ENCODE measurements around the gene SLC5A5. TPM values are rescaled to one million over a fixed set of nuclear protein-coding genes. Genes with fewer than 3 reads are reported as not detected.

SLC5A5 gene
- total and polyA plus RNA-seq, 2 of the 4 experiments (the other 2 are of a cell fraction), result not detected

GRCh38 chr19:17830567-17831418 is 41.0 kb upstream of the SLC5A5 start:
- dilution Hi-C loops (cut with HindIII; ENCODE audit: low sequenced_read_pairs, unreplicated experiment), result no loop called here
- H4K8ac ChIP-seq (ENCODE audit: low read depth in 2 of 2, low read length in 2 of 2), result no peak overlapping the region

More at GRCh38 chr19:17830567-17831418, 41.0 kb upstream of the SLC5A5 start:
- Histone ChIP-seq H3K4me3 (ENCODE audit: insufficient read depth, low read depth, low read length) (no peak overlapping the region; the same call in 1 of the 2 replicates), H2BK15ac (ENCODE audit: low read depth, low read length) (no peak overlapping the region), H4K91ac (ENCODE audit: insufficient read depth, low read depth, low read length) (no peak overlapping the region), H3K4ac (ENCODE audit: low read depth, low read length) (no peak overlapping the region), H4K5ac (ENCODE audit: low read depth, low read length) (no peak overlapping the region), H2BK120ac (ENCODE audit: low read depth, low read length) (no peak overlapping the region), H3K14ac (replicated peaks; ENCODE audit: low read depth, low read length) (no peak overlapping the region), H2AK9ac (replicated peaks; ENCODE audit: low read depth, low read length, poor library complexity) (no peak overlapping the region), H2AFZ (replicated peaks; ENCODE audit: low read length, poor library complexity) (peak overlapping the region; percentile 82), H2BK20ac (ENCODE audit: low read depth, low read length) (no peak overlapping the region), H3K23ac (ENCODE audit: low read depth, low read length) (no peak overlapping the region), H2AK5ac (ENCODE audit: low read depth, low read length) (no peak overlapping the region), H2BK5ac (ENCODE audit: low read depth, low read length, poor library complexity, severe bottlenecking) (no peak overlapping the region), H3K9me1 (ENCODE audit: insufficient read depth, low read length) (no peaks in the 10 kb centered on the region), H3K9me3 (ENCODE audit: control insufficient read depth, insufficient read depth, low read length) (no peaks in the 10 kb centered on the region), H3K9ac (ENCODE audit: low read depth, low read length) (no peak overlapping the region), H3K27me3 (ENCODE audit: control insufficient read depth, insufficient read depth, low read length) (peaks cover 38% of the 10 kb centered on the region), H3K27ac (ENCODE audit: insufficient read depth, low read length) (no peak overlapping the region), H3K79me1 (ENCODE audit: low read depth in 1 of 2, low read length in 2 of 2) (no peaks in the 10 kb centered on the region), H4K20me1 (ENCODE audit: insufficient read depth, low read length) (no peaks in the 10 kb centered on the region), H3K4me1 (ENCODE audit: control insufficient read depth, insufficient read depth, low read length) (peaks cover 2% of the 10 kb centered on the region; the same call in 1 of the 2 replicates), H3K56ac (ENCODE audit: extremely low read depth, insufficient read depth, low read length) (no peak overlapping the region), H3K36me3 (ENCODE audit: control insufficient read depth, insufficient read depth, low read length) (no peaks in the 10 kb centered on the region), H3K4me2 (ENCODE audit: low read depth, low read length) (peak overlapping the region; percentile 84), H3K18ac (ENCODE audit: low read depth, low read length) (no peak overlapping the region)
- in situ Hi-C loops (cut with MboI; ENCODE audit: low sequenced_read_pairs) (no loop called here), intact Hi-C loops (cut with micrococcal nuclease) (no loop called here)
- peak; percentile 67 for DNase-seq
- peak; percentile 90 for ATAC-seq (ENCODE audit: low read depth)
- BruUV-seq (replicated peaks), result no TSS peak
- CTCF ChIA-PET, result interaction anchor here (0.9 kb wide), 1 partner anchor 29 kb away, joined by 3 read pairs; the partner anchor contains the start of gene RPL18A
- POLR2A ChIA-PET (ENCODE audit: unreplicated experiment), result no interaction called here
- TF ChIP-seq CTCF (conservative IDR thresholded peaks at IDR 0.05; ENCODE audit: low read depth, low read length) (no peak), ELK1 (IDR thresholded peaks at IDR 0.05; ENCODE audit: borderline replicate concordance, low read depth, low read length) (no peak), RAD21 (IDR thresholded peaks at IDR 0.05; ENCODE audit: low read length) (no peak), MXI1 (IDR thresholded peaks at IDR 0.05; ENCODE audit: borderline replicate concordance, low read depth, low read length) (no peak), MAZ (IDR thresholded peaks at IDR 0.05; ENCODE audit: borderline replicate concordance, low read depth, low read length) (no peak; the same call in 1 of the 2 replicates), RFX5 (IDR thresholded peaks at IDR 0.05; ENCODE audit: low read depth, low read length) (no peak), FOS (IDR thresholded peaks at IDR 0.05; ENCODE audit: low read depth, low read length) (no peak), SMC3 (IDR thresholded peaks at IDR 0.05; ENCODE audit: low read depth, low read length) (no peak), USF2 (IDR thresholded peaks at IDR 0.05; ENCODE audit: low read depth, low read length) (no peak), RCOR1 (IDR thresholded peaks at IDR 0.05; ENCODE audit: insufficient replicate concordance, low read length) (no peak)
- 22% methylated on average over 32 of the region's 50 CpGs; no CpG with 5 or more reads in 1 of the 2 experiments for WGBS, 2 experiments (ENCODE audit: extremely low coverage in 2 of 2, insufficient read length in 1 of 2)
